HepG2 (cell line): ENCODE data around the gene SOX13.

ENCODE experiments used
- CEBPB ChIP-seq: IDR thresholded peaks from 2 replicates; pipeline ENCODE4 v1.6.1; 2011; ENCODE audit warnings: low read depth, low read length, improper control_type of control experiment, borderline replicate concordance
- FOSL2 ChIP-seq: sonication (generic); formaldehyde crosslinking; IDR thresholded peaks from 2 replicates; pipeline ENCODE4 v1.4.0; 2020; ENCODE audit warnings: missing genetic modification reagents
- POLR2A ChIP-seq, 2 experiments: IDR thresholded peaks; 2 replicates each; pipeline ENCODE4 v1.6.1; 2011; ENCODE audit warnings: low read depth in 2 of 2, low read length in 2 of 2, mild to moderate bottlenecking in 1 of 2, moderate library complexity in 1 of 2; ENCODE audit not compliant: insufficient read depth in 1 of 2
- RAD21 ChIP-seq: fragments of 450-650 bp; formaldehyde crosslinking; IDR thresholded peaks from 2 replicates; pipeline ENCODE4 v1.5.0; 2020; ENCODE audit warnings: mild to moderate bottlenecking
- RAD51 ChIP-seq: fragments of 450-650 bp; IDR thresholded peaks from 2 replicates; pipeline ENCODE4 v1.6.1; 2016; ENCODE audit warnings: borderline replicate concordance
- SIN3A ChIP-seq: IDR thresholded peaks from 2 replicates; pipeline ENCODE4 v1.6.1; 2011; ENCODE audit warnings: low read depth, mild to moderate bottlenecking, control low read depth, low read length, borderline replicate concordance
- SP5 ChIP-seq: IDR thresholded peaks from 2 replicates; pipeline ENCODE4 v1.6.1; 2016; ENCODE audit warnings: low read depth, borderline replicate concordance
- SRSF1 ChIP-seq: fragments of 200-400 bp; formaldehyde crosslinking; optimal IDR thresholded peaks from 2 replicates; pipeline ENCODE3; 2017; ENCODE audit warnings: mild to moderate bottlenecking, low read depth, low read length, moderate library complexity
- STAG1 ChIP-seq: sonication (generic); formaldehyde crosslinking; IDR thresholded peaks from 2 replicates; pipeline ENCODE4 v1.4.0; 2020; ENCODE audit warnings: missing genetic modification reagents
- TP53 ChIP-seq: sonication (generic); formaldehyde crosslinking; conservative IDR thresholded peaks from 2 replicates; pipeline ENCODE4 v1.4.0; 2020; ENCODE audit warnings: missing genetic modification reagents
- ZNF44 ChIP-seq: sonication (generic); formaldehyde crosslinking; IDR thresholded peaks from 2 replicates; pipeline ENCODE4 v1.5.1; 2020; ENCODE audit warnings: mild to moderate bottlenecking, missing genetic modification reagents
- TF ChIP-seq, protein P1 (sequence below): sonication (generic); formaldehyde crosslinking; IDR thresholded peaks from 2 replicates; pipeline ENCODE4 v1.5.0; 2020; ENCODE audit warnings: mild to moderate bottlenecking, missing genetic modification reagents, moderate library complexity
- TF ChIP-seq, protein P2 (sequence below): sonication (generic); formaldehyde crosslinking; IDR thresholded peaks from 2 replicates; pipeline ENCODE4 v1.4.0; 2020; ENCODE audit warnings: missing genetic modification reagents, mild to moderate bottlenecking, borderline replicate concordance

DNA sequence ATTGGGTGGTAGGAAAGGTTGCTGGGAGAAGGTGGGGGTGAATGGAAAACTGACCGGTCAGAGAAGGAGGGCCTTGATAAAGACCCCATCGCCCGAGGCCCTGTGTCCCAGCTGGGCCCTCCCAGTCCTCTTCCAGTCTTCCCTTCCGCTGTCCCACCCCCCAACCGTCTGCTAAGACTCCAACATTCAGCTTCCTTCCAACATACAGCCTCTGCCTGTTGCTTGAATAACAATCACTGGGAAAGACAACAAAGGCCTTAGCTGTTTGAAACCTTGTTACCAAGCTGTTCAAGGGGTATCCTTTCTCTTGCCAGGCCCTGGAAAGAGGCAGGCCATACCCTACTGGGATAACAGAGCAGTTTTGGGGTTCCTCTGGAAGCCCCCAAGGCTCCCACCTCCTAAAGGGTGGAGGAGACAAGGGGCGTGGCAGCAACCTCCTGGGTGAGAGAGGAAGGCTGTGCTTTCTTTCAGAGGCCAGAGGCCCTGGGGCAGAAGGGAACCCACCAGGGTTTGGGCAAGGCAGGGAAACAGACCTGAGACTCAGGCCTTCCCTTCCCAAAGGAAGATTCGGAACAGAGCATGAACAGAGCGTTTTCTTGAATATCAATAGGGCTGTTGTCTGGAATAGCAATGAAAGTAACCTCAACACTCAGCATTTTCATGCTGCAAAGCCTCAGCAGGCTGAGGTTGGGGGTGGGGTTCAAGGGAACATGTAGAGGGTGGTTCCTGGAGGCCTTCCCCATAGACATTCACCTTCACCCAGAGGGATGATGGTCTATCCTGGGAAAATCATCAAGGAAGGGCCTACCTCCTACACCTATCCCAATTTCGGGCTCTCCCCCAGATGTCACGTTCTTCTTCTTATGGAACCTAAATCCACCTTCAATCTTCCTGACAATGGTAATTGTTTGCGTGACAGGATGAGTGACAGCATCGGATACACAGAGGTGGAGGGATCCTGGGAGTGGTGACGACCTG lies 74.8 kb downstream of the SOX13 start:
- TF ChIP-seq STAG1 (CRISPR knock-in tag) (no peak), SP5 (CRISPR knock-in tag) (no peak), POLR2A (IDR thresholded peaks at IDR 0.05; ENCODE audit: insufficient read depth in 1 of 2, low read depth in 2 of 2, low read length in 2 of 2) (no peak), FOSL2 (no peak), ZNF44 (CRISPR knock-in tag) (no peak), CEBPB (no peak), SRSF1 (no peak), TP53 (CRISPR knock-in tag) (no peak), RAD51 (no peak), SIN3A (no peak), RAD21 (no peak)
- TF ChIP-seq, protein P1, sequence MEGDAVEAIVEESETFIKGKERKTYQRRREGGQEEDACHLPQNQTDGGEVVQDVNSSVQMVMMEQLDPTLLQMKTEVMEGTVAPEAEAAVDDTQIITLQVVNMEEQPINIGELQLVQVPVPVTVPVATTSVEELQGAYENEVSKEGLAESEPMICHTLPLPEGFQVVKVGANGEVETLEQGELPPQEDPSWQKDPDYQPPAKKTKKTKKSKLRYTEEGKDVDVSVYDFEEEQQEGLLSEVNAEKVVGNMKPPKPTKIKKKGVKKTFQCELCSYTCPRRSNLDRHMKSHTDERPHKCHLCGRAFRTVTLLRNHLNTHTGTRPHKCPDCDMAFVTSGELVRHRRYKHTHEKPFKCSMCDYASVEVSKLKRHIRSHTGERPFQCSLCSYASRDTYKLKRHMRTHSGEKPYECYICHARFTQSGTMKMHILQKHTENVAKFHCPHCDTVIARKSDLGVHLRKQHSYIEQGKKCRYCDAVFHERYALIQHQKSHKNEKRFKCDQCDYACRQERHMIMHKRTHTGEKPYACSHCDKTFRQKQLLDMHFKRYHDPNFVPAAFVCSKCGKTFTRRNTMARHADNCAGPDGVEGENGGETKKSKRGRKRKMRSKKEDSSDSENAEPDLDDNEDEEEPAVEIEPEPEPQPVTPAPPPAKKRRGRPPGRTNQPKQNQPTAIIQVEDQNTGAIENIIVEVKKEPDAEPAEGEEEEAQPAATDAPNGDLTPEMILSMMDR: no peak
- TF ChIP-seq, protein P2, sequence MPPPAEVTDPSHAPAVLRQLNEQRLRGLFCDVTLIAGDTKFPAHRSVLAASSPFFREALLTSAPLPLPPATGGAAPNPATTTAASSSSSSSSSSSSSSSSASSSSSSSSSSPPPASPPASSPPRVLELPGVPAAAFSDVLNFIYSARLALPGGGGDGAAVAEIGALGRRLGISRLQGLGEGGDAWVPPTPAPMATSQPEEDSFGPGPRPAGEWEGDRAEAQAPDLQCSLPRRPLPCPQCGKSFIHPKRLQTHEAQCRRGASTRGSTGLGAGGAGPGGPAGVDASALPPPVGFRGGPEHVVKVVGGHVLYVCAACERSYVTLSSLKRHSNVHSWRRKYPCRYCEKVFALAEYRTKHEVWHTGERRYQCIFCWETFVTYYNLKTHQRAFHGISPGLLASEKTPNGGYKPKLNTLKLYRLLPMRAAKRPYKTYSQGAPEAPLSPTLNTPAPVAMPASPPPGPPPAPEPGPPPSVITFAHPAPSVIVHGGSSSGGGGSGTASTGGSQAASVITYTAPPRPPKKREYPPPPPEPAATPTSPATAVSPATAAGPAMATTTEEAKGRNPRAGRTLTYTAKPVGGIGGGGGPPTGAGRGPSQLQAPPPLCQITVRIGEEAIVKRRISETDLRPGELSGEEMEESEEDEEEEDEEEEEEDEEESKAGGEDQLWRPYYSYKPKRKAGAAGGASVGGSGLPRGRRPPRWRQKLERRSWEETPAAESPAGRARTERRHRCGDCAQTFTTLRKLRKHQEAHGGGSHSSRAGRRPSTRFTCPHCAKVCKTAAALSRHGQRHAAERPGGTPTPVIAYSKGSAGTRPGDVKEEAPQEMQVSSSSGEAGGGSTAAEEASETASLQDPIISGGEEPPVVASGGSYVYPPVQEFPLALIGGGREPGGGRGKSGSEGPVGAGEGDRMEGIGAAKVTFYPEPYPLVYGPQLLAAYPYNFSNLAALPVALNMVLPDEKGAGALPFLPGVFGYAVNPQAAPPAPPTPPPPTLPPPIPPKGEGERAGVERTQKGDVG (CRISPR knock-in tag): no peak
